Ishikawa (cell line): ENCODE results near the gene SLC10A7.

Source experiments
- CEBPB ChIP-seq: IDR thresholded peaks from 2 replicates; pipeline ENCODE4 v1.6.1; 2012
- CREB1 ChIP-seq: IDR thresholded peaks from 2 replicates; pipeline ENCODE4 v1.6.1; 2012; ENCODE audit warnings: low read depth
- EGR1 ChIP-seq: IDR thresholded peaks from 2 replicates; pipeline ENCODE4 v1.6.1; 2012
- EP300 ChIP-seq: IDR thresholded peaks from 2 replicates; pipeline ENCODE4 v1.6.1; 2012; ENCODE audit warnings: borderline replicate concordance
- FOXM1 ChIP-seq: IDR thresholded peaks from 2 replicates; pipeline ENCODE4 v1.6.1; 2012; ENCODE audit warnings: low read depth, borderline replicate concordance
- NFIC ChIP-seq: IDR thresholded peaks from 2 replicates; pipeline ENCODE4 v1.6.1; 2012
- RAD21 ChIP-seq: IDR thresholded peaks from 2 replicates; pipeline ENCODE4 v1.6.1; 2012; ENCODE audit warnings: low read depth
- REST ChIP-seq: IDR thresholded peaks from 2 replicates; pipeline ENCODE4 v1.6.1; 2012; ENCODE audit warnings: low read depth, mild to moderate bottlenecking
- TAF1 ChIP-seq: IDR thresholded peaks from 2 replicates; pipeline ENCODE4 v1.6.1; 2012; ENCODE audit warnings: low read depth, mild to moderate bottlenecking
- TCF12 ChIP-seq: IDR thresholded peaks from 2 replicates; pipeline ENCODE4 v1.6.1; 2012; ENCODE audit warnings: low read depth
- TEAD4 ChIP-seq: IDR thresholded peaks from 2 replicates; pipeline ENCODE4 v1.6.1; 2012
- YY1 ChIP-seq: IDR thresholded peaks from 2 replicates; pipeline ENCODE4 v1.6.1; 2012; ENCODE audit warnings: low read depth
- ZBTB7A ChIP-seq: IDR thresholded peaks from 2 replicates; pipeline ENCODE4 v1.6.1; 2012; ENCODE audit warnings: low read depth
- TF ChIP-seq, protein P1 (sequence below): IDR thresholded peaks from 2 replicates; pipeline ENCODE4 v1.6.1; 2012
- TF ChIP-seq, protein P2 (sequence below): IDR thresholded peaks from 2 replicates; pipeline ENCODE4 v1.6.1; 2012

SLC10A7 gene

GRCh38 chr4:146407669-146408084 lies 114.1 kb downstream of the SLC10A7 start:
- no peak for TF ChIP-seq EP300
- TF ChIP-seq CREB1, result no peak
- TF ChIP-seq YY1, result no peak

DNA sequence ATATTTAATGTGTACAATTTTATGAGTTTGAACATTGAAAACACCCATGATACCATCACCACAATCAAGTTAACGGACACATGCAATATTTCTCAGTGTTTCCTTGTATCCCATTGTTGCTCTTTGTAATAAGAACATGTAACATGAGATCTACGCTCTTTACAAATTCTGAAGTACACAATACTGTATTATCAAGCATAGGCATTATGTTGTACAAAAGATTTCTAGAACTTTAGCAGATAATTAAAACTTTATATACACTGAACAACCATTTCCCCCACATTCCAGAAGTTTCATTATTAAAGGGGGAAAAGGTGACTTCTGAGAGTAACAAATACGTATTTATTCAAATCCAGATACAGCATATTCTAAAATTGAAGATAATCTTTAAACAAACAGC lies 114.5 kb downstream of the SLC10A7 start:
- TF ChIP-seq EGR1 (no peak), FOXM1 (no peak), CREB1 (no peak), TCF12 (no peak), NFIC (no peak), REST (no peak), YY1 (no peak), CEBPB (no peak), ZBTB7A (no peak), RAD21 (no peak)
- TF ChIP-seq, protein P1, sequence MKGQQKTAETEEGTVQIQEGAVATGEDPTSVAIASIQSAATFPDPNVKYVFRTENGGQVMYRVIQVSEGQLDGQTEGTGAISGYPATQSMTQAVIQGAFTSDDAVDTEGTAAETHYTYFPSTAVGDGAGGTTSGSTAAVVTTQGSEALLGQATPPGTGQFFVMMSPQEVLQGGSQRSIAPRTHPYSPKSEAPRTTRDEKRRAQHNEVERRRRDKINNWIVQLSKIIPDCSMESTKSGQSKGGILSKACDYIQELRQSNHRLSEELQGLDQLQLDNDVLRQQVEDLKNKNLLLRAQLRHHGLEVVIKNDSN, result no peak

DNA sequence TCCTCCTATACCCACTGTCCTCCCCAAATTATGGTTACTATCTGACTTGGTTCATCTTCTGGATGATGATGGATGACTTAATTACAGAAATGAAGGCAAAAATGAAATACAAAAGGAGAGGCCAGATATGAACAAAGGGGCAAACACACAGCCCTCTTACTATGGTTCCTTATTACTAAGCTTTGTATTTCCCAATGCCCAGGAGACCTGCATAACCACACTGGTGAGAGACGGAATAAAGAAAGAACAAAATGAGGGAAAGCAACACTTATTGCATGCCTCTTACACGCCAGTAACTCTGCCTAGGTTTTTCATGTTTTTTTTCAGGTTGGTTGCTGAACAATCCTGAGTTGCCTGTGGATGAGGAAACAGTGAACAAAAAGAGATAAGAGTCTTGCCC lies 120.5 kb downstream of the SLC10A7 start:
- TF ChIP-seq EGR1, result no peak
- no peak for TF ChIP-seq RAD21
- TF ChIP-seq TCF12, result no peak
- TF ChIP-seq, protein P2, sequence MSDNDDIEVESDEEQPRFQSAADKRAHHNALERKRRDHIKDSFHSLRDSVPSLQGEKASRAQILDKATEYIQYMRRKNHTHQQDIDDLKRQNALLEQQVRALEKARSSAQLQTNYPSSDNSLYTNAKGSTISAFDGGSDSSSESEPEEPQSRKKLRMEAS, result no peak
- no peak for TF ChIP-seq EP300
- no peak for TF ChIP-seq CREB1
- no peak for TF ChIP-seq REST
- no peak for TF ChIP-seq FOXM1
- TF ChIP-seq YY1, result no peak
- no peak for TF ChIP-seq NFIC
- no peak for TF ChIP-seq CEBPB
- TF ChIP-seq, protein P1, result no peak
- TF ChIP-seq TAF1, result no peak
- TF ChIP-seq ZBTB7A, result no peak
- no peak for TF ChIP-seq TEAD4

- no peak for TF ChIP-seq CREB1
Observed at GRCh38 chr4:146398896-146399445, 122.8 kb downstream of the SLC10A7 start.

DNA sequence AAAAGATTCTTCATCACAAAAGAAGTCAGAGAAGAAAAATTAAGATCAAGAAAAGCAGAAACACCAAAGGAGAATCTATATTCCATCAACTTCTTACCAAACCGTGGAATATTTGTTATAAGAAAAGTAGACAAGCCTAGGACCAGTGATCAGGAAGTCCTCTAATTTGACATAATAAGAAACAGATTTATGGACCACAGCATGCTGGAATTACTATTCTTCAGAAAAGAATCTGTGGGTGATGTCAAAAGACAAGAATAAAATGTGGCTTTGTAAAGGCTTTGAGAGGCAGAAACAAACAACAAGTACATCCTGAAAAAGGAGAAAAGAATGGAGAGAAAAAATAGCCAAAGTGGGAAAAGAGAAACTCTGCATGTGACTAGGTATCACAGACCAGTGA lies 123.3 kb downstream of the SLC10A7 start:
- no peak for TF ChIP-seq ZBTB7A
- no peak for TF ChIP-seq EP300
- TF ChIP-seq TEAD4, result no peak

GRCh38 chr4:146389561-146389960 lies 132.2 kb downstream of the SLC10A7 start:
- TF ChIP-seq CEBPB (no peak), NFIC (no peak), TAF1 (no peak), TCF12 (no peak), CREB1 (no peak), EGR1 (no peak), ZBTB7A (no peak), RAD21 (no peak), EP300 (no peak), YY1 (no peak), FOXM1 (no peak), TEAD4 (no peak)
- TF ChIP-seq, protein P1, result no peak
- TF ChIP-seq, protein P2, result no peak

- TF ChIP-seq EP300 (no peak), YY1 (no peak), ZBTB7A (no peak)
- TF ChIP-seq, protein P1, result no peak
Observed at GRCh38 chr4:146382194-146382593, 139.5 kb downstream of the SLC10A7 start.
